ENCODE measurements around the gene DHX38. TPM values are rescaled to one million over a fixed set of nuclear protein-coding genes. Genes with fewer than 3 reads are reported as not detected.
A peak's percentile ranks its signal among the peaks of the same experiment; 100 is the strongest.

DHX38 gene
- total RNA-seq, 4 donors from 2014 or later: 59.0 to 70.2 (median 62.8) TPM

DNA sequence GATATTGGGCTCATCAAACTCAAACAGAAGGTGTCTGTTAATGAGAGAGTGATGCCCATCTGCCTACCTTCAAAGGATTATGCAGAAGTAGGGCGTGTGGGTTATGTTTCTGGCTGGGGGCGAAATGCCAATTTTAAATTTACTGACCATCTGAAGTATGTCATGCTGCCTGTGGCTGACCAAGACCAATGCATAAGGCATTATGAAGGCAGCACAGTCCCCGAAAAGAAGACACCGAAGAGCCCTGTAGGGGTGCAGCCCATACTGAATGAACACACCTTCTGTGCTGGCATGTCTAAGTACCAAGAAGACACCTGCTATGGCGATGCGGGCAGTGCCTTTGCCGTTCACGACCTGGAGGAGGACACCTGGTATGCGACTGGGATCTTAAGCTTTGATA, 33.2 kb upstream of the DHX38 start:
- Histone ChIP-seq H3K36me3 (peaks cover 0 to 4% (median 1%) of the 10 kb centered on the region in 4 donors), H3K27me3 (no peaks in the 10 kb centered on the region), H3K27ac (replicated peaks in 1 of 4) (no peak overlapping the region), H3K4me3 (no peak overlapping the region), H3K9me3 (no peaks in the 10 kb centered on the region), H3K4me1 (no peaks in the 10 kb centered on the region)
- intact Hi-C loops (cut with DNase I): no loop called here
- no peak for TF ChIP-seq POLR2A (IDR thresholded peaks at IDR 0.05; ENCODE audit: low read depth)
- TF ChIP-seq POLR2AphosphoS5 (IDR thresholded peaks at IDR 0.05): no peak
- TF ChIP-seq EP300 (IDR thresholded peaks at IDR 0.05): no peak
- TF ChIP-seq, protein P1, sequence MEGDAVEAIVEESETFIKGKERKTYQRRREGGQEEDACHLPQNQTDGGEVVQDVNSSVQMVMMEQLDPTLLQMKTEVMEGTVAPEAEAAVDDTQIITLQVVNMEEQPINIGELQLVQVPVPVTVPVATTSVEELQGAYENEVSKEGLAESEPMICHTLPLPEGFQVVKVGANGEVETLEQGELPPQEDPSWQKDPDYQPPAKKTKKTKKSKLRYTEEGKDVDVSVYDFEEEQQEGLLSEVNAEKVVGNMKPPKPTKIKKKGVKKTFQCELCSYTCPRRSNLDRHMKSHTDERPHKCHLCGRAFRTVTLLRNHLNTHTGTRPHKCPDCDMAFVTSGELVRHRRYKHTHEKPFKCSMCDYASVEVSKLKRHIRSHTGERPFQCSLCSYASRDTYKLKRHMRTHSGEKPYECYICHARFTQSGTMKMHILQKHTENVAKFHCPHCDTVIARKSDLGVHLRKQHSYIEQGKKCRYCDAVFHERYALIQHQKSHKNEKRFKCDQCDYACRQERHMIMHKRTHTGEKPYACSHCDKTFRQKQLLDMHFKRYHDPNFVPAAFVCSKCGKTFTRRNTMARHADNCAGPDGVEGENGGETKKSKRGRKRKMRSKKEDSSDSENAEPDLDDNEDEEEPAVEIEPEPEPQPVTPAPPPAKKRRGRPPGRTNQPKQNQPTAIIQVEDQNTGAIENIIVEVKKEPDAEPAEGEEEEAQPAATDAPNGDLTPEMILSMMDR (IDR thresholded peaks at IDR 0.05): no peak
- DNase-seq (ENCODE audit: extremely low spot score): no peak
- 90% methylated on average over 9 of the region's 9 CpGs for WGBS

DNA sequence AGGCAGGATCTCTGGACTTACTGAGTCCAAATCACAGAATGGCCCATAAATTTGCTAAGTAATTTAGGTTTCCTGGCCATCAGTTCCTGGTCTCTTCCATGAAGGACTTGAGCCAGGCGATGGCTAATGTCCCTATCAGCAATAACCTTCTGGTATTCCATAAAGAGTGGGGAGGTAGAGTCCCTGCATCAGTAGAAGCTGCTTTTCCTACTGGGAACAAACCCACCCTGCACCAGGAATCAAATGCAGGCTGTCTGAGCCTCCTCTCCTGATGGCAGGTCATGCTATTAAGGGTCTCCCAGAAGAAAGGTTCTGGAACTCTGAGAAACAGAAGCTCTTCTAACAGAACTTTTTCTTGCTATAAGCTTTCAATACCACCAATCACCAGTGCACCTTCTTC, 32.1 kb upstream of the DHX38 start:
- intact Hi-C loops (cut with DNase I): no loop called here
- no peaks in the 10 kb centered on the region for H3K27me3 ChIP-seq
- H3K36me3 ChIP-seq: peaks cover 0 to 4% (median 1%) of the 10 kb centered on the region in 4 donors
- no peak overlapping the region for H3K4me3 ChIP-seq
- H3K9me3 ChIP-seq: no peaks in the 10 kb centered on the region
- no peak overlapping the region for H3K27ac ChIP-seq (replicated peaks in 1 of 4)
- 100% methylated on average over 1 of the region's 1 CpG for WGBS
- no peaks in the 10 kb centered on the region for H3K4me1 ChIP-seq
- no peak for TF ChIP-seq EP300 (IDR thresholded peaks at IDR 0.05)
- TF ChIP-seq, protein P1 (IDR thresholded peaks at IDR 0.05): no peak
- TF ChIP-seq POLR2AphosphoS5 (IDR thresholded peaks at IDR 0.05): no peak
- no peak for TF ChIP-seq POLR2A (IDR thresholded peaks at IDR 0.05; ENCODE audit: low read depth)
- DNase-seq (ENCODE audit: extremely low spot score): no peak

DNA sequence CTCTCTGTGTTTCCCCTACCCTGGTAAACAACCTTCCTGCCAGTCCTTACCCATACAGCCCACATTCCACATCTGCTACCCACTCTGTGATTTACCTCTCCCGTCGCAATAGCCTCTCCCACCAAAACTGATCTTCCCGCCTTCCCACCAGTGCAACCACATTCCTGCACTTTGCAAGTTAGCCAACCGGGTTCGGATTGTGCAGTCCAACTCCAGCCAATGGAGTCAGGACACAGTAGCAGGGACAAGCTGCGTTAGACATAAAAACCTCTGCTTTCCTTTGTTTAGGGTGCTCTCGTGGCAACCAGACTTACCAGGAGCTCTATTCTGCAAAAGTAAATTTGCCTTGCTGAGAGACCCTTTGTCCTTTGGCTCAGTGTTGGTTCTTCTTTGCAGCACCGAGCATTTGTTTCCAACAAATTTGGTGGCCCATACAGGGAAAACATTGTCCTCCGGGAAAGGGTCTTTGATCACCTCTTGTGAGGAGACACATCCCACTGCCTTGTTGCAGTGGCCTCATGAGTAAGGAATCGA, 29.2 kb upstream of the DHX38 start:
- no peak for TF ChIP-seq EP300 (IDR thresholded peaks at IDR 0.05)
- TF ChIP-seq POLR2AphosphoS5 (IDR thresholded peaks at IDR 0.05): no peak
- TF ChIP-seq POLR2A (IDR thresholded peaks at IDR 0.05; ENCODE audit: low read depth): no peak
- TF ChIP-seq, protein P1 (IDR thresholded peaks at IDR 0.05): no peak
- WGBS: 90% methylated on average over 10 of the region's 10 CpGs
- H3K9me3 ChIP-seq: no peaks in the 10 kb centered on the region
- no peaks in the 10 kb centered on the region for H3K27me3 ChIP-seq
- H3K27ac ChIP-seq (replicated peaks in 1 of 4): no peak overlapping the region
- no peak overlapping the region for H3K4me3 ChIP-seq
- no peak for DNase-seq (ENCODE audit: extremely low spot score)
- intact Hi-C loops (cut with DNase I): no loop called here
- H3K36me3 ChIP-seq: peaks cover 0 to 4% (median 1%) of the 10 kb centered on the region in 4 donors
- no peaks in the 10 kb centered on the region for H3K4me1 ChIP-seq

DNA sequence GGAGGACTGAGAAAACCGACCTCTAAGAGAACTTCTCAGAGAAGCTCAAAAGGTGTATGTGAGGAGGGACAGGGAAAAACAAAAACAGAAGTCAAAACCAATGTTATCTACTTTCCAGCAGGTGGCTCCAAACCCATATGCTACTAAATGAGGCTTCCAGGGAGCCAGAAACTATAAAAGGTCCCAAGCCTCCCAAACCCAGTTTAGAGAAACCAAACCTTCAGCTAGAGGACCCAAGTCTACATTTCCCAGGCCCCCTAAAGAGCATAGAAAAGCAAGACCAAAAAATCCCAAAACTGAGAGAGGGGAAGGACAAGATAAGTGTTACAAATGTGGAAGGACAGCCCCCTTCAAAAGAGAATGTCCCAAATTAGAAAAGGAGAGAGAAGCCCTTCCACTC, 26.9 kb upstream of the DHX38 start:
- no peaks in the 10 kb centered on the region for H3K27me3 ChIP-seq
- TF ChIP-seq POLR2A (IDR thresholded peaks at IDR 0.05; ENCODE audit: low read depth): no peak
- TF ChIP-seq, protein P1 (IDR thresholded peaks at IDR 0.05): peak in 2 of 3 experiments; percentile 18 to 43
- WGBS: 0% methylated on average over 1 of the region's 1 CpG
- peaks cover 0 to 4% (median 0%) of the 10 kb centered on the region in 4 donors for H3K4me1 ChIP-seq
- no peak for DNase-seq (ENCODE audit: extremely low spot score)
- H3K4me3 ChIP-seq: no peak overlapping the region
- no peak overlapping the region for H3K27ac ChIP-seq (replicated peaks in 1 of 4)
- intact Hi-C loops (cut with DNase I): no loop called here
- H3K9me3 ChIP-seq: no peaks in the 10 kb centered on the region
- peaks cover 0 to 2% (median 0%) of the 10 kb centered on the region in 4 donors for H3K36me3 ChIP-seq

DNA sequence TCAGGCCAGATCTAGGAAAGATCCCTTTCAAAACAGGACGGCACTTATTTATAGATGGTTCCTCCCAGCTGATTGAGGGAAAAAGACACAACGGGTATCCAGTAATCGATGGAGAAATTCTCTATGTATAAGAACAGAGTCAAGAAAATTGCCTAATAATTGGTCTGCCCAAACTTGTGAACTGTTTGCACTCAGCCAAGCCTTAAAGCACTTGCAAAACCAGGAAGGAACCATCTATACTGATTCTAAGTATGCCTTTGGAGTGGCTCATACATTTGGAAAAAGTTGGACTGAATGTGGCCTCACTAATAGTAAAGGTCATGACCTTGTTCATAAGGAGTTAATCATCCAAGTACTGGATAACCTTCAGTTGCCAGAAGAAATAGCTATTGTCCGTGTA, 24.7 kb upstream of the DHX38 start:
- intact Hi-C loops (cut with DNase I): no loop called here
- no peak overlapping the region for H3K27ac ChIP-seq (replicated peaks in 1 of 4)
- WGBS: 76% methylated on average over 4 of the region's 4 CpGs

More for the DNA sequence above, 24.7 kb upstream of the DHX38 start:
- H3K27me3 ChIP-seq: no peaks in the 10 kb centered on the region
- DNase-seq (ENCODE audit: extremely low spot score): no peak
- peaks cover 0 to 10% (median 6%) of the 10 kb centered on the region in 4 donors for H3K4me1 ChIP-seq
- TF ChIP-seq, protein P1 (IDR thresholded peaks at IDR 0.05): no peak
- no peak for TF ChIP-seq POLR2AphosphoS5 (IDR thresholded peaks at IDR 0.05)
- no peaks in the 10 kb centered on the region for H3K9me3 ChIP-seq
- H3K36me3 ChIP-seq: no peaks in the 10 kb centered on the region
- H3K4me3 ChIP-seq: no peak overlapping the region

Data from esophagus muscularis mucosa (tissue), 4 donors.